Pancreas (tissue), 10 donors: Measurements from ENCODE around the gene S100A10. TPM values are rescaled to one million over a fixed set of nuclear protein-coding genes. Genes with fewer than 3 reads are reported as not detected.

ENCODE experiments used
- ATAC-seq, 4 donors: fragments of 200-7000 bp; cut with Tn5 transposase; one replicate each; pipeline versions ENCODE4 v1.8.0 to v1.9.1; 2020; ENCODE audit warnings: mild to moderate bottlenecking in 4 of 4, moderate library complexity in 4 of 4
- DNase-seq, 6 donors: peaks; one replicate each; pipeline ENCODE4 v3.0.0-alpha.2; 2020
- FAIRE-seq: peaks from 2 replicates; lab custom pipeline; 2012; peaks lifted over from hg19 to GRCh38; lab: Jason Lieb, UNC
- H3K27ac ChIP-seq, 4 donors: fragments of 200-600 bp; sonication (generic); 1 replicate in 3 of 4; 2 replicates in 1 of 4; pipeline versions ENCODE4 v1.5.0 to v1.8.0; 2020
- H3K27me3 ChIP-seq, 4 donors: fragments of 200-600 bp; one replicate each; pipeline ENCODE4 v1.8.0; 2021
- H3K36me3 ChIP-seq, 3 donors: fragments of 200-600 bp; sonication (generic) in 1 of 3; one replicate each; pipeline versions ENCODE4 v1.5.0 to v1.8.0; 2020 to 2021
- H3K4me1 ChIP-seq, 3 donors: fragments of 200-600 bp; one replicate each; pipeline ENCODE4 v1.8.0; 2021
- H3K4me3 ChIP-seq, 4 donors: fragments of 200-600 bp; sonication (generic) in 2 of 4; one replicate each; pipeline versions ENCODE4 v1.5.0 to v1.8.0; 2020 to 2021
- H3K9me3 ChIP-seq, 4 donors: fragments of 200-600 bp; one replicate each; pipeline ENCODE4 v1.8.0; 2021
- CTCF ChIP-seq, 4 donors: fragments of 200-600 bp; sonication (generic) in 3 of 4; IDR thresholded peaks; one replicate each; pipeline versions ENCODE4 v1.5.0 to v1.8.0; 2021; ENCODE audit warnings: antibody characterized with exemption in 4 of 4
- WGBS, 2 donors: extraction: QIAGEN DNeasy Blood & Tissue Kit; methylation state at CpG; one replicate each; pipeline ENCODE4 v1.1.7; 2013; 5-methylcytosine and 5-hydroxymethylcytosine counted together
- intact Hi-C, 3 donors: fragments of 100-400 bp; cut with DNase I; formaldehyde crosslinking; loops; one replicate each; pipeline versions ENCODE4 v1.11.1 to v1.14.2; 2022
- polyA plus RNA-seq, 2 donors: library from polyadenylated mRNA; stranded (reverse); fragments of 200-250 nt; gene quantifications; one replicate each; pipeline ENCODE4 v1.2.3, GENCODE V29; 2013
- total RNA-seq, 6 donors: library from RNA; stranded (reverse); fragmentation: NEBNext Ultra II Directional in 4 of 6; extraction: Animal tissue kit (Norgen Biotek cat#: 25700) in 4 of 6; gene quantifications; one replicate each; pipeline versions ENCODE4 v1.2.1 to v1.2.4, GENCODE V29; 2021 to 2023
- donor health status: healthy with polysubstance abuse.
- donor health status: DM: no; HTN: no; CAD: no; lungs with moderate emphysema.
- donor health status: DM: no; HTN: no; CAD: no.
- donor health status: control.
- donor health status: control.
- donor health status: Bipolar disorder and iron deficiency.
- donor health status: DM: yes; HTN: yes; CAD: no.
- donor health status: DM: no; HTN: no; CAD: no.
- donor health status: DM: no; HTN: no; CAD: no.
- donor health status: DM: yes; HTN: yes; CAD: no.

Gene S100A10
- total and polyA plus RNA-seq, 8 donors: 34.3 to 269 (median 117) TPM

GRCh38 chr1:152015766-152016165, 22.1 kb upstream of the S100A10 start:
- H3K9me3 ChIP-seq: no peaks in the 10 kb centered on the region
- DNase-seq: no peak
- no peak overlapping the region for H3K27ac ChIP-seq
- H3K27me3 ChIP-seq: no peaks in the 10 kb centered on the region
- no peak overlapping the region for H3K4me3 ChIP-seq
- ATAC-seq: no peak
- WGBS, 2 donors: 50 to 63% methylated on average over 6 of the region's 6 CpGs
- intact Hi-C loops: no loop called here
- no peaks in the 10 kb centered on the region for H3K36me3 ChIP-seq
- TF ChIP-seq CTCF (IDR thresholded peaks at IDR 0.05): no peak
- FAIRE-seq: no peak
- H3K4me1 ChIP-seq: no peaks in the 10 kb centered on the region

GRCh38 chr1:152014943-152015342, 21.3 kb upstream of the S100A10 start:
- Histone ChIP-seq H3K27me3 (no peaks in the 10 kb centered on the region), H3K4me3 (no peak overlapping the region), H3K27ac (no peak overlapping the region), H3K36me3 (no peaks in the 10 kb centered on the region), H3K9me3 (no peaks in the 10 kb centered on the region), H3K4me1 (no peaks in the 10 kb centered on the region)
- FAIRE-seq (no peak), DNase-seq (no peak), ATAC-seq (no peak)
- TF ChIP-seq CTCF (IDR thresholded peaks at IDR 0.05): no peak
- 47 to 75% methylated on average over 1 of the region's 1 CpG for WGBS, 2 donors
- intact Hi-C loops: no loop called here

- no peaks in the 10 kb centered on the region for H3K9me3 ChIP-seq
- WGBS, 2 donors: 7 to 13% methylated on average over 3 of the region's 3 CpGs
- peak in 2 of 6 donors; percentile 38 to 44 for DNase-seq
- H3K27ac ChIP-seq: no peak overlapping the region
- ATAC-seq: peak; percentile 50 to 66 (median 60)
- intact Hi-C loops: no loop called here
- peak in 3 of 4 donors; percentile 30 to 38 (median 34) for TF ChIP-seq CTCF (IDR thresholded peaks at IDR 0.05)
- FAIRE-seq: no peak
- no peaks in the 10 kb centered on the region for H3K27me3 ChIP-seq
- no peaks in the 10 kb centered on the region for H3K4me1 ChIP-seq
- no peaks in the 10 kb centered on the region for H3K36me3 ChIP-seq
- no peak overlapping the region for H3K4me3 ChIP-seq
Observed at GRCh38 chr1:152013664-152014237, 20.1 kb upstream of the S100A10 start.

- intact Hi-C loops: no loop called here
- Histone ChIP-seq H3K9me3 (no peaks in the 10 kb centered on the region), H3K4me1 (no peaks in the 10 kb centered on the region), H3K27me3 (peaks cover 0 to 4% (median 0%) of the 10 kb centered on the region in 4 donors), H3K4me3 (no peak overlapping the region), H3K36me3 (no peaks in the 10 kb centered on the region), H3K27ac (no peak overlapping the region)
- DNase-seq: no peak
- FAIRE-seq: no peak
- WGBS, 2 donors: 66 to 85% methylated on average over 1 of the region's 1 CpG
- ATAC-seq: no peak
- no peak for TF ChIP-seq CTCF (IDR thresholded peaks at IDR 0.05)
Observed at GRCh38 chr1:152009691-152010090, 16.0 kb upstream of the S100A10 start.

GRCh38 chr1:152007047-152007446, 13.4 kb upstream of the S100A10 start:
- no peak for FAIRE-seq
- TF ChIP-seq CTCF (IDR thresholded peaks at IDR 0.05): no peak

More at GRCh38 chr1:152007047-152007446, 13.4 kb upstream of the S100A10 start:
- DNase-seq (no peak), ATAC-seq (no peak)
- no peak overlapping the region for H3K4me3 ChIP-seq
- WGBS, 2 donors: 58% methylated on average over 2 of the region's 2 CpGs
- peaks cover 0 to 4% (median 0%) of the 10 kb centered on the region in 4 donors for H3K27me3 ChIP-seq
- H3K27ac ChIP-seq: no peak overlapping the region
- H3K9me3 ChIP-seq: no peaks in the 10 kb centered on the region
- intact Hi-C loops: no loop called here
- H3K36me3 ChIP-seq: no peaks in the 10 kb centered on the region
- no peaks in the 10 kb centered on the region for H3K4me1 ChIP-seq
